NK-92 treated with Interleukin-12 subunit alpha and Interleukin-12 subunit beta, amount 100 ng/mL, for 24 hours (cell line): Measurements from ENCODE around the gene TIAM1.
A peak's percentile ranks its signal among the peaks of the same experiment; 100 is the strongest.

Source experiments
- DNase-seq: peaks from one replicate; lab custom pipeline; 2025; lab: John Stamatoyannopoulos, UW

The TIAM1 gene

GRCh38 chr21:31201144-31201543, 142.9 kb downstream of the TIAM1 start:
- no peak for DNase-seq

GRCh38 chr21:31198575-31198974, 145.5 kb downstream of the TIAM1 start:
- DNase-seq = no peak

GRCh38 chr21:31196724-31197123, 147.3 kb downstream of the TIAM1 start:
- no peak for DNase-seq

GRCh38 chr21:31195334-31196015, 148.6 kb downstream of the TIAM1 start:
- no peak for DNase-seq

GRCh38 chr21:31194510-31195293, 149.4 kb downstream of the TIAM1 start:
- no peak for DNase-seq

- DNase-seq = no peak
These were observed 150.3 kb downstream of the TIAM1 start for GRCh38 chr21:31193761-31194160.

- no peak for DNase-seq
These were observed 152.5 kb downstream of the TIAM1 start for GRCh38 chr21:31191553-31191952.

- no peak for DNase-seq
These were observed 153.5 kb downstream of the TIAM1 start for GRCh38 chr21:31190516-31190915.

- DNase-seq = no peak
These were observed 156.6 kb downstream of the TIAM1 start for GRCh38 chr21:31187499-31187898.

- DNase-seq = no peak
These were observed 157.1 kb downstream of the TIAM1 start for GRCh38 chr21:31186916-31187315.

- no peak for DNase-seq
These were observed 158.4 kb downstream of the TIAM1 start for GRCh38 chr21:31185663-31186062.

- no peak for DNase-seq
These were observed 159.2 kb downstream of the TIAM1 start for GRCh38 chr21:31184876-31185275.

GRCh38 chr21:31184459-31184858, 159.6 kb downstream of the TIAM1 start:
- DNase-seq = peak; percentile 18

GRCh38 chr21:31182231-31183140, 161.6 kb downstream of the TIAM1 start:
- DNase-seq = no peak

- DNase-seq = no peak
These were observed 162.8 kb downstream of the TIAM1 start for GRCh38 chr21:31181082-31181750.

GRCh38 chr21:31180256-31181081, 163.6 kb downstream of the TIAM1 start:
- DNase-seq = no peak

GRCh38 chr21:31176725-31177124, 167.3 kb downstream of the TIAM1 start:
- no peak for DNase-seq

- no peak for DNase-seq
These were observed 167.9 kb downstream of the TIAM1 start for GRCh38 chr21:31176080-31176551.

- DNase-seq = no peak
These were observed 170.0 kb downstream of the TIAM1 start for GRCh38 chr21:31173881-31174555.

- no peak for DNase-seq
These were observed 171.7 kb downstream of the TIAM1 start for GRCh38 chr21:31172328-31172727.
